Head of caudate nucleus (tissue), 42 donors: Measurements from ENCODE around the gene DDX4.
"Not testable (repeated sequence)": the region's sequence is repeated elsewhere in the genome, so short reads cannot be mapped to it uniquely, and the experiment has no call there.

Experiments
- DNase-seq, 42 donors: peaks; one replicate each; pipeline versions ENCODE4 v3.0.0 to v3.0.0-alpha.2; 2020 to 2021; ENCODE audit warnings: mixed read lengths in 7 of 42
- intact Hi-C: fragments of 100-400 bp; cut with DNase I; formaldehyde crosslinking; loops from one replicate; pipeline ENCODE4 v1.15.0; 2022

DDX4 gene

DNA sequence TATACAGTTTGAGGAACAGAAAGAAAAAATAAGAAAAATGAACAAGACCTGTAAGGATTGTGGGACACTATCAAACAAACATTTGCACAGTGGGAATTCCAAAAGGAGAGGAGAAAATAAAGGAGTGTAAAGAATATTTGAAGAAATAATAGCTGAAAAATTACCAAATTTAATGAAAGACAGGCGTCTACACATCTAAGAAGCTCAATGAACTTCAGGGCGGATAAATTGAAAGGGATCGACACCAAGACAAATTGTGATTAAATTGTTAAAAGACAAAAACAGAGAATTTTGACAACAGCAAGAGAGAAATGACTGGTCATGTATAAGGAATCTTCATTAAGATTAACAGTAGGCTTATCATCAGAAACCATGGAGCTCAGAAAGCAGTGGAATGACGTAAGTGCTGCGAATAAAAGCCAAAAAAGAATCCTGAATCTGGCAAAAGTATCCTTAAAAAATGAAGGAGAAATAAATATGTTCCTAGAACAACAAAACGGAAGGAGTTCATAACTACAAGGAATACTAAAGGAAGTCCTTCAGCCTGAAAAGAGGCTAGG is 22.3 kb upstream of the DDX4 start:
- intact Hi-C loops, result no loop called here
- DNase-seq, result no peak

GRCh38 chr5:55719026-55719425 is 18.8 kb upstream of the DDX4 start:
- intact Hi-C loops, DNase-seq: not testable (repeated sequence)

DNA sequence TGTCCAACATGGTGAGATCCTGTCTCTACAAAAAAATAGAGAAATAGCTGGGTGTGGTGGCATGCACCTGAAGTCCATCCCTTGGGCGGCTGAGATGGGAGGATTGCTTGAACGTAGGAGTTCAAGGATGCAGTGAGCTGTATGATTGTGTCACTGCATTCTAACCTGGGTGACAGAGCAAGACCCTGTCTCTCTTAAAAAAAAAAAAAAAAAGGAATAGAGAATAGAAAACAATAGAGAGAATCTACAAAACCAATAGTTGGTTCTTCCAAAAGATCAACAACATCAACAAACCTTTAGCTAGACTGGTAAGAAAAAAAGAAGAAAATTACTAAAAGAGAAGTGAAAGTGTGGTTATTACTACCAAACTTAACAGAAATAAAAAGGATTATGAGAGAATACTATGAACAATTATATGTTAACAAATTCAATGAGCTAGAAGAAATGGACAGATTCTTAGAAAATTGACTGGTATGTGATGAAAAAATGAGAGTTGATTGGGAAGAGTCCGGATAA is 17.6 kb upstream of the DDX4 start:
- DNase-seq, result no peak
- intact Hi-C loops, result no loop called here

GRCh38 chr5:55724281-55724680 is 13.6 kb upstream of the DDX4 start:
- intact Hi-C loops, result no loop called here
- no peak for DNase-seq

- intact Hi-C loops, result no loop called here
- no peak for DNase-seq
Observed at GRCh38 chr5:55731848-55732247, 6.0 kb upstream of the DDX4 start.

DNA sequence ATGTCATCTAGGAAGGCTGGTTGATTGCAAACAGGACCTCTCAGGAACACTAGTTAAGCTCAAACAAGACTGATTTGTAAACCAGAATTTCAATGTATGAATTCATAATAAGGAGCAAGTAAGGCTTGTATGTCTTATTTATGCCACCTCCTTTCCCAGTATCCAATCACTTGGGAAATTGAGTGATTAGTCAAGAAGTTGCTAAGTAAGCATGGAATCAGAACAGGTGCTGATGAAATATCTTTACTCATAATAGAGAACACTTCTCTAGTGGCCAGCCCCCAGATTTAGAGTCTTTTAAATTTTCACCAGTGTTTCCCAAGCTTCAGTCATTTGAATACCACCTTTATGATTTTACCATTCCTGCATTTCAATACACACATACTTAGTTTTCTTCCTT is 5.3 kb upstream of the DDX4 start:
- no peak for DNase-seq
- intact Hi-C loops, result no loop called here

- DNase-seq, result no peak
- intact Hi-C loops, result no loop called here
Observed at GRCh38 chr5:55734658-55735057, 3.2 kb upstream of the DDX4 start.

GRCh38 chr5:55742778-55743177 is 4.9 kb downstream of the DDX4 start:
- intact Hi-C loops, result no loop called here
- no peak for DNase-seq

DNA sequence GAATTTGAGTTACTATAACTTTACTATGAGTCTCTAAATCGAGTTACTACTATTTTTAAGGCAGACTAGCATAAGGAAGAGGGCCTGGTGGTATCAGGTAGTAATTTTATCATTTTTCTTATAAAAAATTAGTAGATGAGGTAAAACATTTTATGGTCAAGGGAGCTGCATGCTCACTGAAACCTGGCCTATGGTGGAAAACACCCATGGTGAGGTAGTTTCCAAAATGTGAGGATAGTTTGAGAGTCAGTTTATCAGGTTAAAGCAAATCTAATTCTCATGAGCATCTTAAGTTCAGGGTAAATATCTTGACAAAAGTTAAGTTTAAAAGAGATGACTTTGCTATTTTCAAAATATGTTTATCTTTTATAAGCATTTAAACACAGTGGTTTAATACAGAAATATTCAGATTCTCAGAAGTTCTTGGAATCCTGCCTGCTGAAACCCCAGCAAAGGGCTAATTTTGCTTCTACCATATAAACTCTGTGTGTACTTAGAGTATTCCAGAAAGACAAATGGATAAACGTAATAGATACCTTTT is 10.0 kb downstream of the DDX4 start:
- intact Hi-C loops, result no loop called here
- DNase-seq, result no peak

DNA sequence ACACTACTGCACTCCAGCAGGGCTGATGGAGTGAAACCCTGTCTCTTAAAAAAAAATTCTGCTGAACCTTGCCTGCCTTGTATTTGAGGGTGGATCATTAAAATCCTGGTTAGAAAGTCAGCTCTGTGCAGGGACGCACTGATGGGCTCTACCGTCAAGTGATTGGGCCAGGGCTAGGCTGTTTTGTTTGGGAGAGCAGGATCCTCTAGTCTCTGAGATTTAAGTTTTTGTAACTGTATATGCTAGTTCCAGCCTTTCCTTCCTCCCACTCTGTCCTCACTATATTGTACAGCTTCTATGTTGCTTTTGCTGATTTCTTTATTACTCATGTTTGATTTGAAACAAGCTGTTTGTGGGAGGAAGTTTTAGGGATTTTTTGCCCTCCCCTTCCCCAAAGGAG is 11.5 kb downstream of the DDX4 start:
- intact Hi-C loops, result no loop called here

GRCh38 chr5:55750063-55750462 is 12.2 kb downstream of the DDX4 start:
- DNase-seq, result no peak
- intact Hi-C loops, result no loop called here

More for the DNA sequence above, 11.5 kb downstream of the DDX4 start:
- DNase-seq, result no peak

- intact Hi-C loops, result no loop called here
- DNase-seq, result no peak
Observed at GRCh38 chr5:55750499-55750898, 12.6 kb downstream of the DDX4 start.

- intact Hi-C loops, result no loop called here
- DNase-seq, result no peak
Observed at GRCh38 chr5:55758231-55758630, 20.4 kb downstream of the DDX4 start.

- no peak for DNase-seq
- intact Hi-C loops, result no loop called here
Observed at GRCh38 chr5:55758714-55759113, 20.9 kb downstream of the DDX4 start.

GRCh38 chr5:55761721-55762120 is 23.9 kb downstream of the DDX4 start:
- DNase-seq, intact Hi-C loops: not testable (repeated sequence)

DNA sequence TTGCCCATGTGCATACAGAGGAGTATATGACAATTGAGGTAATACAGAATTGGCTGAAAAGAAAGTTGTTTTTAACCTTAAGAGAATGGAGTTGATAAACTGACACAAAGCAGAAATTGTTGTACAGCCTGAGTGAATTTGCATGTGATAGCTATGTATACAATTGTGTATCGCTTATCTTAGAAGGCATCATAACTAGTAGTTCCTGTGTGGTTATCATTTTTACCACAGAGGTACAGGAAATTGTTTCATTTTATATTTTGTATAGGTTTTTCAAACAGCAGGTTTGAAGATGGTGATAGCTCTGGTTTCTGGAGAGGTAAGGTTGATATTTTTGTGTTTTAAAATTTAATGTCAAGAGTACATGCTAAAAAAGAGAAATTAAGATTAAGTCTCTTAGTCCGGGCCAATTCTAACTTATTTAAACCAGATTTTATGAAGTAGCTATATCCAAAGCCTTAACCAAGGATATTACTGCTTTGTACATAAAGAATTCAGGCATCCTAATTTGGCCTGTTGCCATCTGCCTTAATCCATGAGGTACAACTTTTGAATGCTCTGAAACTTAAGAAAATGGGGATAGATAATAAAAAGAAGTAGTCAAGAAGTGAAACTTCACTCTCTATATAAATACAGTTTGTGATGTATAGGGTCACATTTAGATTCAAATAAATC is 26.0 kb downstream of the DDX4 start:
- no peak for DNase-seq
- intact Hi-C loops, result no loop called here

DNA sequence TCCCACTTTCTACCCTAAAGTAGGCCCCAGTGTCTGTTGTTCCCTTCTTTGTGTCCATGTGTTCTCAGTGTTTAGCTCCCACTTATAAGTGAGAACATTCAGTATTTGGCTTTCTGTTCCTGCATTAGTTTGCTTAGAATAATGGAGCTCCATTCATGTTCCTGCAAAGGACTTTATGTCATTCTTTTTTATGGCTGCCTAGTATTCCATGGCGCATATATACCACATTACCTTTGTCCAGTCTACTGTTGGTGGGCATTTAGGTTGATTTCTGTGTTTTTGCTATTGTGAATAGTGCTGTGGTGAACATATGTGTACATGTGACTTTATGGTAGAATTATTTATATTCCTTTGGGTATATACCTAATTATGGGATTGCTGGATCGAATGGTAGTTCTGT is 30.4 kb downstream of the DDX4 start:
- DNase-seq, result no peak
- intact Hi-C loops, result no loop called here

DNA sequence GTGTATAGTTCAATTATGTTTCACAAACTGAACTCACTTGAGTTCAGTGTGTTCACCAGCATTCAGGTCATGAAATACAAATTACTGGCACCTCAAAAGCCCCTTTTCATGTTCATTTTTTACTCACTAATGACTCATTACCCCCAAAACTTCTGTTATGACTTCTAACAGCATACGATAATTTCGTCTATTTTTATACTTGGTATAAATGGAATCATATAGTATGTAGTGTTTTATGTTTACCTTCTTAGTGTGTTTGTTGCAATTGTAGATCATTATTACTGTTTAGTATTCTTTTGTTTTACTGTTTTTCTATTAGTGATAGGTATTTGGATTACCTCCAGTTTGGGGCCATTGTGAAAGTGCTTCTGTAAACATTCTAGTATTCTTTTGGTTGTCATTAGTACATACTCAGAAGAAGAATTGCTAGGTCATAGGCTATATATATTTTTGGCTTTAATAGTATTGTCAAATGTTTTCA is 33.4 kb downstream of the DDX4 start:
- intact Hi-C loops, result no loop called here
- no peak for DNase-seq

GRCh38 chr5:55773057-55773456 is 35.2 kb downstream of the DDX4 start:
- peak in 29 of 42 donors; percentile 8 to 78 (median 51) for DNase-seq
- intact Hi-C loops, result no loop called here

- DNase-seq, result no peak
- intact Hi-C loops, result no loop called here
Observed at GRCh38 chr5:55777332-55777731, 39.5 kb downstream of the DDX4 start.

DNA sequence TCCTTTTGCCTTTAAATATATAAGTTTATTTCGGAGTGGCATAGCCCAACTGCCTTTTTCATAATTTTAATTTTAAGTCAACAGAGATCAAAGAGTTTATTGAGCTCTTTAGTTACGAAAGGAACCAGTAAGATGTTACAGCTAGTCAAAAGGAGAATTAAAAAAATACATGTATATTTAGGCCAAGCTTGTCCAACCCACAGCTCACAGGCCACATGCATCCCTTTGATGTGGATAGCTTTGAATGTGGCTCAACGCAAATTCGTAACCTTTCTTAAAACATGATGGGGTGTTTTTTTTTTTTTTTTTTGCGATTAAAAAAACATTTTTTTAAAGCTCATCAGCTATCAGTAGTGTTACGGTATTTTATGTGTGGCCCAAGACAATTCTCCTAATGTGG is 63.1 kb downstream of the DDX4 start:
- intact Hi-C loops, result no loop called here
- no peak for DNase-seq
